Mucosa of gallbladder (tissue), 1 donor: Measurements from ENCODE around the gene DENND6B. TPM values are rescaled to one million over a fixed set of nuclear protein-coding genes. Genes with fewer than 3 reads are reported as not detected.
"Not testable (repeated sequence)": the region's sequence is repeated elsewhere in the genome, so short reads cannot be mapped to it uniquely, and the experiment has no call there.

ENCODE experiments used
- DNase-seq: peaks from one replicate; pipeline ENCODE4 v3.0.0-alpha.2; 2020; ENCODE audit warnings: low spot score
- total RNA-seq: library from RNA; stranded (reverse); gene quantifications from one replicate; pipeline ENCODE4 v1.2.1, GENCODE V29; 2021
- donor health status: DM: no; HTN: no; CAD: no.

DENND6B gene
- total RNA-seq, 1 donor from 2014 or later = 24.9 TPM

DNA sequence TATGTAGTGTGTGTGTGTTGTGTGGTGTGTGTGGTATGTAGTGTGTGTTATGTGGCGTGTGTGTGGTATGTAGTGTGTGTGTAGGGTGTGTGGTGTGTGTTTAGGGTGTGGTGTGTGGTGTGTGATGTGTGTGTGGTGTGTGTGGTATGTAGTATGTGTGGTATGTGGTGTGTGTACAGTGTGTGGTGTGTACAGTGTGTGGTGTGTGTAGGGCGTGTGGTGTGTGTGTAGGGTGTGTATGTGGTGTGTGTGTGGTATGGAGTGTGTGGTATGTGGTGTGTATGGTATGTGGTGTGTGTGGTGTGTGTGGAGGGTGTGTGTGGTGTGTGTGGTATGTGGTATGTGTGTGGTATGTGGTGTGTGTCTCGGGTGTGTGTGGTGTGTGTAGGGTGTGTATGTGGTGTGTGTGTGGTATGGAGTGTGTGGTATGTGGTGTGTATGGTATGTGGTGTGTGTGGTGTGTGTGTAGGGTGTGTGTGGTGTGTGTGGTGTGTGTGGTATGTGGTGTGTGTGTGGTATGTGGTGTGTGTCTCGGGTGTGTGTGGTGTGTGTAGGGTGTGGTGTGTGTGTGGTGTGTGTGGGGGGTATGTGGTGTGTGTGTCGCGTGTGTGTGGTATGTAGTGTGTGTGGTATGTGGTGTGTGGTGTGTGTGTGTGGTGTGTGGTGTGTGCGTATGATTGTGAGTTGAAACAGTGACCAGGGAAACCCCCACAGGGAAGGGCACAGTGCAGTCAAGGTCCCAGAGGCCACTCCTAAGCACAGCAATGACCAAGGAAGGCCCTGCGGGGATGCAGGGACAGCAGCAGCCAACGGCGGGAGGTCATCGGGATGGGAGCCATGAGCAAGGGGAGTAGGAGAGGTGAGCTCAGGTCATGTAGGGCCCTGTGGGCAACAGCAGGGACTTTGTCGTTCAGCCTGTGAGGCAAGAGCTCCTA is 13.4 kb upstream of the DENND6B start:
- DNase-seq = no peak

DNA sequence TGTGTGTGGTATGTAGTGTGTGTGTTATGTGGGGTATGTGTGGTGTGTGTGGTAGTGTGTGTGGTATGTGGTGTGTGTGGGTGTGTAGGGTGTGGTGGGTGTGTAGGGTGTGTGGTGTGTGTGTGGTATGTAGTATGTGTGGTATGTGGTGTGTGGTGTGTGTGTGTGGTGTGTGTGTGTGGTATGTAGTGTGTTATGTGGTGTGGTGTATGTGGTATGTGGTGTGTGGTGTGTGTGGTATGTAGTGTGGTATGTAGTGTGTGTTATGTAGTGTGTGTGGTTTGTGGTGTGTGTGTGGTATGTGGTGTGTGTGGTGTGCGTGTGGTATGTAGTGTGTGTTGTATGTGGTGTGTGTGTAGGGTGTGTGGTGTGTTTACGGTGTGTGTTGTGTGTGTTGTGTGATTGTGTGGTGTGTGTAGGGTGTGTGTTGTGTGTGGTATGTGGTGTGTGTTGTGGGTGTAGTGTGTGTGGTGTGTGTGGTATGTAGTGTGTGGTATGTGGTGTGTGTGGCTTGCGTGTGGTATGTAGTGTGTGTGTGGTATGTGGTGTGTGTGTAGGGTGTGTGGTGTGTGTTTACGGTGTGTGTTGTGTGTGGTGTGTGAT is 12.1 kb upstream of the DENND6B start:
- DNase-seq = no peak

DNA sequence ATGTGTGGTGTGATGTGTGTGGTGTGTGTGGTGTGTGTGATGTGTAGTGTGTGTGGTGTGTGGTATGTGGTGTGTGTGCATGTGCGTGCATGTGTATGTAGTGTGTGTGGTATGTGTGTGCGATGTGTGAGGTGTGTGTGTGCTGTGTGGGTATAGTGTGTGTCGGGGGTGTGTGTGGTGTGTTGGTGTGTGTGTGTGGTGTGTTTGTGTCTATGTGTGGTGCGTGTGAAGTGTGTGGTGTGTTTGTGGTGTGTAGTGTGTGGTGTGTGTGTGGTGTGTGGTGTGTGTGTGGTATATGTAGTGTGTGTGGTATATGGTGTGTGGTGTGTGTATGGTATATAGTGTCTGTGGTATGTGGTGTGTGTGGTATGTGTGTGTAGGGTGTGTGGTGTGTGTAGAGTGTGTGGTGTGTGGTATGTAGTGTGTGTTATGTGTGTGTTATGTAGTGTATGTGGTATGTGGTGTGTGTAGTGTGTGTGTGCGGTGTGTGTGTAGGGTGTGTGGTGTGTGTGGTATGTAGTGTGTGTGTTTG is 11.3 kb upstream of the DENND6B start:
- no peak for DNase-seq

DNA sequence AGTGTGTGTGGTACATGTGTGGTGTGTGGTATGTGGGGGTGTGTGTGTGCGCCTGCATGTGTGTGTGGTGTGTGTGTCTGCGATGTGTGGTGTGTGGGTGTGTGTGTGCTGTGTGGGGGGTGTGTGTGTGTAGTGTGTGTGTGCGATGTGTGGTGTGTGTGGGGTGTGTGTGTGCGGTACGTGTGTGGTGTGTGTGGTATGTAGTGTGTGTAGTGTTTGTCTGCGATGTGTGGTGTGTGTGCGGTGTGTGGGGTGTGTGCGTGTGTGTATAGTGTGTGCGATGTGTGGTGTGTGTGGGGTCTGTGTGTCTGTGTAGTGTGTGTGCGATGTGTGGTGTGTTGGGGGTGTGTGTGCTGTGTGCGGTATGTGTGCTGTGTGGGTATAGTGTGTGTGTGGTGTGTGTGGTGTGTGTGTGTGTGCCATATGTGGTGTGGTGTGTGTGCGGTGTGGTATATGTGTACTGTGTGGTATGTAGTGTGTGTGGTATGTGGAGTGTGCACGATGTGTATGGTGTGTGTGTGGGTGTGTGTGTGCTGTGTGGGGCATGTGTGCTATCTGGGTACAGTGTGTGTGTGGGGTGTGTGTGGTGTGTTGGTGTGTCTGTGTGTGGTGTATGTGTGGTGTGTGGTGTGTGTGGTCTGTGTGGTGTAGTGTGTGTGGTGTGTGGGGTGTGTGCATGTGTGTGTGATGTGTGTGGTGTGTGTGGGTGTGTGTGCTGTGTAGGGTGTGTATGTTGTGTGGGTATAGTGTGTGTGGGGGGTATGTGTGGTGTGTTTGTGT is 10.6 kb upstream of the DENND6B start:
- no peak for DNase-seq

DNA sequence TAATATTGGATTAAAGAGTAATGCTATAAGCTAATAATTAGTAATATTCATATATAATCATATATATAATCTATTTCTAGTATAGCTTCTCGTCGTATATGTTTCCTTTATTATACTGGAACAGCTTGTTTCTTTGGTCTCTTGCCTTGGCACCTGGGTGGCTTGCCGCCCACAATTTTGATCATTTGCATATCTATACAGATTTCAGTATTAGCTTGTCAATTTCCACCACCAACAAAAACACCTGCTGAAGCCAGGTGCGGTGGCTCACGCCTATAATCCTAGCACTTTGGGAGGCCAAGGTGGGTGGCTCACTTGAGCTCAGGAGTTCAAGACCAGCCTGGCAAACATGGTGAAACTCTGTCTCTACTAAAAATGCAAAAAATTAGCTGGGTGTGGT is 7.6 kb upstream of the DENND6B start:
- DNase-seq = not testable (repeated sequence)

DNA sequence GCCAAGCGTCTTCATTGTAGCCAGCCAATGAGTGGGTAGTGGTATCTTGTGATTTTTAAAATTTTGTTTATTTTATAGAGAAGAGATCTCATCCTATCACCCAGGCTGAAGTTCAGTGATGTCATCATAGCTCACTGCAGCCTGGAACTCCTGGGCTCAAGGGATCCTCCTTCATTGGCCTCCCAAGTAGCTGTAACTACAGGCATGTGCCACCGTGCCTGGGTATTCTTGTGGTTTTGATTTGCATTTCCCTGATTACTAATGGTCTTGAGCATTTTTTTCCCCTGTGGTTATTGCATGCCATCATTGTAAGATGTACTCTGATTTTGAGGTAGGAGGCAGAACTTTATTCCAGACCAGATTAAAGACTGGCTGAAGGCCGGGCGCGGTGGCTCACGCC is 2.4 kb upstream of the DENND6B start:
- DNase-seq = no peak

DNA sequence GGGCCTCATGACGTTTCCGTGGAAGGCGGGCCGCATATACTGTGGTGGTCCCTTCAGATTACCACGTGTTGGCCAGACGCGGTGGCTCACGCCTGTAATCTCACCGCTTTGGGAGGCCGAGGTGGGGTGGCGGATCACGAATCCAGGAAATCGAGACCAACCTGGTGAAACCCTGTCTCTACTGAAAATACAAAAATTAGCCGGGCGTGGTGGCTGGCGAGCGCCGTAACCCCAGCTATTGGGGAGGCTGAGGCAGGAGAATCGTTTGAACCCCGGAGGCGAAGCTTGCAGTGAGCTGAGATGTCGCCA is 853 bp upstream of the DENND6B start:
- DNase-seq = no peak

DNA sequence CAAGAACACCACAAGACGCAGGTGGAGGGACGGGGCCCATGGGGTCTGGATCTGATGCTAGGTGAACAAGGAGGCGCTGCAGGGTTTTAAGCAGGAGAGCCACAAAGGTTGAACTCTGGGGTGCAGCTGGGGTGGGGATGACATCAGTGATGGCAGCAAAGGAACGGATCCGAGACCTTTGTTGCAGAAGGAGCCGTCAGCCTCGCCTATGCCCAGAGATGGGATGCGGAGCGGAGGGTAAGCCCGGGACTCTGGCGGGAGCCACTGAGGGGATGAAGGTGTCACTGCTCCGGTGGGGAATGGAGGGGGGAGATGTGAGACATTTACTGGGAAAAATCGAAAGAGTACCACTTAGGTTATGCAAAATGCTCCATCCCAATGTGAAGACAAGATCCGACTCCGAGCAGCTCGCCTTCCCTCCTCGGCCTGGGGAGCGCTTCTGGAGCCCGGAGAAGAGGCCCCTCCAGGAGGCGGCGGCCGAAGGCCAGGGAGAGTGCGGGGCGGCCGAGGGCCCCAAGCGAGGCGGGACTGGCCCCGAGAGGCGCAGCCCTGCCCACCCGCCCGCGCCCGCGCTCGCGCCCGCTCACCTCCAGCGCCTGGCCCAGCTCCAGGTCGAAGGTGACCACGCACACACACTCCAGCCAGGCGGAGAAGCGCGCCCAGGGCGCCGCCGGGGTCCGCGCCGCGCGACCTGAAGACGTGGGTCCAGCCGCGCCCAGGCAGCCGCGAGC is 422 bp downstream of the DENND6B start:
- DNase-seq = no peak

DNA sequence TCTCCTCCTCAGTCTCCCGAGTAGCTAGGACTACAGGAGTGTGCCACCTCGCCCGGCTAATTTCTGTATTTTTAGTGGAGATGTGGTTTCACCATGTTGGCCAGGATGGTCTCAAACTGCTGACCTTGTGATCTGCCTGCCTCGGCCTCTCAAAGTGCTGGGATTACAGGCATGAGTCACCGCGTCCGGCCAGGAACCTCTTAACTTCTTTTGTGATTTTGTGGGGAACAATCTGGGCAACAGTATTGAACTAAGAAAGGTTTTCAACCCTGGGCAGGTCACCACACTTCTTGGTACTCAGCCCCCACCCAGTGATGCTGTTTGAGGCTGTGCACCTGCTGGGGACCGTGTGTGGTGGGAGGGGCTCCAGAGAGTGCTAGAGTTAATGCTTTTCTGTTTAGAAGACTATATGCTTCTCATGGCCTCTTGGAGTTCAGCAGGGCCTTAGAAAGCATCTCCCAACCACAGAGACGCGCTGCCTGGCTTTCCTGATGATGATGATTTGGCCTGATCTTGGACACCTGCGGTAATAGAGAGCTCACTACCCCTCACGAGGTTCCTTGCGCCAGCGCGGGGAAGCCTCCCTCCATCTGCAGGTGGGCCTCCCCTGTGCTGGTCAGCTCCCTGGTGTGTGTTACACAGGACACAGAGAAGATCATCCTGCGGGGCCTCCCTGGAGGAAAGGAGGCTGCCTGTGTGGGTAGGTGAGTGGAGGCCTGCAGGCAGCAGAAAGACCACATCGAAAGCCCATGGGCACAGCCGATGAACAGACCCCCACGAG is 1.2 kb downstream of the DENND6B start:
- DNase-seq = no peak

DNA sequence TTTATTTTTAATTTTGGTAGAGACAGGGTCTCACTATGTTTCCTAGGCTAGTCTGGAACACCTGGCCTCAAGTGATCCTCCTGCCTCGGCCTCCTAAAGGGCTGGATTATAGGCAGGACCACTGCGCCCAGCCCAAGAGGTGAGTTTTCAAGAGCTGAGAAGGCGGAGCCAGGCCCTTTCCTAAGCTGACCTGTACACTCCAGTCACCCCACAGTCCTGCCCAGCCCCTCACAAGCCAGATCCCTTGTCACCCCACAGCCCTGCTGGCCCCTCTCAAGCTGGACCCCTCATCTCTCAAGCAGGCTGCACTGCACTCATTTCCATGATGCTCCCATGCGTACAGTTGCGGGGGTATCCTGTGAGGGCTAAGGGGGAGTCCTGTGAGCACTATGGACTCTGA is 2.9 kb downstream of the DENND6B start:
- DNase-seq = no peak

DNA sequence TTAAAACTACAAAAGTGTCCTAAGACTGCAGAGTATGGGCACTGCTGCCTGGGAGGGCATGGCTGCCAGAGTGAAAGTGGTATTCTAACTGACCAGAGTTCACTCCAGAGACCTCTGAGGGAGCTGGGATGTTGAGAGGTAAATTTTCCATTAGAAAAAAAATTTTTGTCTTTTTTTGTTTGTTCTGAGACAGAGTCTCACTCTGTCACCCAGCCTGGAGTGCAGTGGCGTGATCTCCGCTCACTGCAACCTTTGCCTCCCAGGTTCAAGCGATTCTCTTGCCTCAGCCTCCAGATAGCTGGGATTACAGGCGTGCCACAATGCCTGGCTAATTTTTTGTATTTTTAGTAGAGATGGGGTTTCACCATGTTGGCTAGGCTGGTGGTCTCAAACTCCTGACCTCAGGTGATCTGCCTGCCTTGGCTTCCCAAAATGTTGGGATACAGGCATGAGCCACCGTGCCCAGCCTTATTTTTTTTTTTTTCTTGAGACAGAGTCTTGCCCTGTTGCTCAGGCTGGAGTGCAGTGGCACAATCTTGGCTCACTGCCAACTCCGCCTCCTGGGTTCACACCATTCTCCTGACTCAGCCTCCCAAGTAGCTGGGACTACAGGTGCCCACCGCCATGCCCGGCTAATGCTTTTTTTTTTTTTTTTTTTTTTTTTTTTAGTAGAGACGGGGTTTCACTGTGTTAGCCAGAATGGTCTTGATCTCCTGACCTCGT is 4.3 kb downstream of the DENND6B start:
- not testable (repeated sequence) for DNase-seq

DNA sequence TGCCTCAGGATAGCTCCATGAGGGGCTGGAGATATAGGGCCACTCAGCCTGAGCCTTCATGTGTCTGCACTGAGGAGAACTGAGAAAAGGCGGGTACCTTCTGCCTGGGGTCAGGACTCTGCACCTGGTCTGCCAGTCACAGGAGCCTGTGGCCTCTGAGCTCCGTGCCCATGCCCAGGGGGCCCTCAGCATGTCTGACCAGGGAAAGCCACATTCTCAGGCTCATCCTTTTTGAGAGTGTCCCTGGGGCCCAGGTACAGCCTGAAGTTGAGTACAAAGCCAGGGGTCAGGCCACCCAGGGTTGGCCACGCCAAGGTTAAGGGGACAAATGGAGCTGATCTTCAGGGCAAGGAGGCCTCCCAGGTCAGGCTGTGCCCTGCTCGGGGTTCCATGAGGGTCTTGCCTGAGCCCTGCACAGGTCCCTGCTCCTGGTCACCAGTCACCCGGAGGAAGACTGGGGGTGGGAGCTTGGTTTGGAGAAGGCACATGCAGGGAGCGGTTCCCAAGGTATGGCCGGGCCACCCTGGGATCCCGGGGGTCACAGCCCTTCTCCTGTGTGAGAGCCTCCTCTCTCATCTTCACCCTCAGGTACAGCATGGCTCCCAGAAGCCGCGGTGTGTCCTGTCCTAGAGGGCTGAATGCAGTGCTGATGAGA is 6.0 kb downstream of the DENND6B start:
- no peak for DNase-seq

DNA sequence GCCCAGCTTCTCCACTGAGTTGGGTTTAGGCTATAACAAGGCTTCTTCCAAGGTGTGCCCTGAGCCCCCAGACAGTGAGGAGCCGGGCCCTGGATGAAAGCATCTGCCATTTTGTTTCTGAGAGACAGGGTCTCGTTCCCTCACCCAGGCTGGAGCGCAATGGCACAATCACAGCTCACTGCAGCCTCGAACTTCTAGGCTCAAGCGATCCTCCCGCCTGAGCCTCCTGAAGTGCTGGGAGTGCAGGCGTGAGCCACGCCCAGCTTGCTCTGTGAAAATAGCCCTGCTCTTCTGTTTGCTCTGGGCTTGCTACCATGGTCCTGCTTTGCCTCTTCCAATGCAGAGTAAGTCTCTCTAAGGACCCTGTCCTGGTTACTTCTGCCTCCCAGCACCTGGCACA is 6.7 kb downstream of the DENND6B start:
- no peak for DNase-seq

DNA sequence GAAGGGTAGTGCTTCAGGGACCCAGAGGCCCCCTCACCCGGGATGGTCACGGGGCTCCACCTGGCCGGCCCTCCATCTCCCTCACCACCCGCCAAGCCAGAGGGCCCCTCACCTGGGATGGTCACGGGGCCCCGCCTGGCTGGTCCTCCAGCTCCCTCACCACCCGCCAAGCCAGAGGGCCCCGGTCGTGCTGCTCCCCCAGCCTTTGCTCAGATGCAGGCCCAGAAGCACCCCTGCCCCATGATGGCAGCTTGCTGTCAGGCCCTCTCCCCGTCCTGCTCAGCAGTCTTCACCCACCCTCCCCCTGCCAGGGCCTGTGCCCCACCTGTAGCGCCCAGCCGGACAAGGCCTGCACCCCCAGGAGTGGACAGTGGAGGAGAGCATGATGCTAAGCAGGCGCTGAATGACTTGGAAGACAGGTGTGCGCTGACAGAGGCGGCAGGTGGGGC is 7.3 kb downstream of the DENND6B start:
- no peak for DNase-seq

DNA sequence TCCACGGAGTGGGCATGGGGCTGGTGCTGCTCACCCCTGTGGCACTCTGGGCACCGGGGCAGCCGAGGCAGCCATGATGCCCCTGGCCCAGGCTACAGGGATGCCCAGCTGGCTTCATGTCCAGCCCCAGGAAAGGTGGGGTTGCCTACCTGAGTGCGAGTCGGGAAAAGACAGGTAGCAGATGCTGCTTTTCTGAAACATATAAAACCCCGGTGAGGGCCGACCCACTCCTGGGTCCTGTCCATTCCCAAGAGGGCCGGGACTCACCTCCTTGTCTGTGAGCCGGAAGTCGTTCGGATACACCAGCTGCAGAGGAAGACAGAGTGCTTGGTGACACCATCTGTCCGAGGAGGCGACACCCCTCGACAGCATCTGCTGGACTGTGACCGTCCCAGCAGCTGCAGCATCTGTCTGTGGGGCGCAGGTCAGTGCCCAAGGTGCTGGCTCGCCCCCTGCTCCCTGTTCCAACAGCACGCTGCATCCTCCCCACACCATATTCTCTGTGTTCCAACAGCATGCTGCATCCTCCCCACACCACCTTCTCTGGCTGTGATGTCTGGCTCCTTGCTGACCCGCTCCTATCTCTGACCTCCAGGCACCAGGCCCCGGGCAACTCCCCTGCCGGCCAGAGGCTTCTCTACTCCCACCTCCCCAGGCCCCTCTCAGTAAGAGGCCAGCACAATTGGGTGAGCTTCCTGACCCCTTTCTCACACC is 8.0 kb downstream of the DENND6B start:
- no peak for DNase-seq

DNA sequence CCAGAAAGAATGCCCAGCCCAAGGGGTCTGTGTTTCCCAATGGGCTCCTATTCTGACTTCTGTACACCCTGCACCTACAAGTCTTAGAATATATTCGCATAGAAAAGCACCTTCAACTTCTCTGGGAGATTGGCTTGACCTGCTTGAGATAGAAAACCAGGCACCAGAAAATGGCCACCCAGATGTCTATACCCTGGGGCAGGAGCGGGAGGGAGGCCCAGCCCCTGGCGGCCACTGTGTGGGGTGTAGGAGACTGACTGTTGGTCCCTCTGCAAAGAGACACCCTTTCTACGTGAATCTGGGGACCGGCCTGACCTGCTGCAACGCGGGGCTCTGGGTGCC is 8.5 kb downstream of the DENND6B start:
- no peak for DNase-seq

DNA sequence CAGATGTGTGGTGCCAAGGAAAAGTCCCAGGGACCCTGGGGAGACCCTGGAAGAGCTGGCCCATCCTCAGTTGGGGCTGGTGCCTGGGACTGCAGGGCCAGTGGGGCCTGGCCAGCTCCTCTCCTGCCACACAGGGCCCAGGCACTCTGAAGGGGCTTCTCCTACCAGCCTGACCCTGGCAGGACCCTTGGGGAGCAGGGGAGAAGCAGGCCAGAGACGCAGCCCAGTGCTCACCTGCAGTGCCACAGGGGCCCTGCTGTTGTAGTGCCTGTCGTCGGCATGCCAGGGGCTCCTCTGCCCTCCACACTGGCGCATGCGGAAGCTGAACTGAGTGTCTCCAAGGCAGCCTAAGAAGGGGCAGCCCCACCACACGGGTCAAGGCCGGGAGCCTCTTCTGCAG is 9.1 kb downstream of the DENND6B start:
- no peak for DNase-seq

DNA sequence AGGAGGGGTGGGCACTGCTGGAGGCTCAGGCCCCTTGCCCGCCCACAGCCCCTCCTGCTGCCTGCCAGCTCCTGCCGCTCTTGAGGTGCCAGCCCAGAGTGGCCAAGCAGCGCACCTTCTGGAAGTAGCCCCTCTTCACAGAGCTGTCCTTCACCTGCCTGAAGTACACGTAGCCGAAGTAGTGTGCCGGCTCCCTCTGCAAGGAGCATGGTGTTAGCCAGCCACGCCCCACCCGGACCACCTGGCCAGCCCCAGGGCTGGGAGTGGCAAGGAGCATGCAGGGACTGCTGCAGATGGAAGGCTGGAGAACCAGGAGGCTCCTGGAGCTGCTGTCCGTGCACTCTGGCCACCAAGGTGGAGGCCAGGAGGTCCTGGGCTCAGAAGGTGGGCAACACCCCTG is 9.6 kb downstream of the DENND6B start:
- no peak for DNase-seq
